Neuronal stem cell (in vitro differentiated cells): ENCODE measurements around the gene TIRAP.
A peak's percentile ranks its signal among the peaks of the same experiment; 100 is the strongest.
"Not testable (repeated sequence)": the region's sequence is repeated elsewhere in the genome, so short reads cannot be mapped to it uniquely, and the experiment has no call there.

ENCODE experiments used
- DNase-seq: peaks from one replicate; pipeline ENCODE4 v3.0.0-alpha.2; 2013; ENCODE audit warnings: low spot score
- H2AFZ ChIP-seq: one replicate; pipeline ENCODE4 v1.6.1; 2013; ENCODE audit warnings: mild to moderate bottlenecking, low read length, inconsistent platforms
- H2AK5ac ChIP-seq: 2 replicates; pipeline ENCODE4 v1.6.1; 2013; ENCODE audit warnings: low read depth, mild to moderate bottlenecking, inconsistent platforms, low read length, moderate library complexity, mixed read lengths
- H2BK120ac ChIP-seq: 2 replicates; pipeline ENCODE4 v1.6.1; 2013; ENCODE audit warnings: low read depth, mild to moderate bottlenecking, inconsistent platforms, low read length, moderate library complexity, mixed read lengths
- H2BK12ac ChIP-seq: one replicate; pipeline ENCODE4 v1.6.1; 2013; ENCODE audit warnings: low read length, inconsistent platforms
- H2BK15ac ChIP-seq: 2 replicates; pipeline ENCODE4 v1.6.1; 2013; ENCODE audit warnings: mild to moderate bottlenecking, low read length, inconsistent platforms, mixed read lengths
- H2BK5ac ChIP-seq: one replicate; pipeline ENCODE4 v1.6.1; 2013; ENCODE audit warnings: inconsistent platforms, mild to moderate bottlenecking, low read length, moderate library complexity
- H3K14ac ChIP-seq: one replicate; pipeline ENCODE4 v1.6.1; 2013; ENCODE audit warnings: low read length, inconsistent platforms
- H3K18ac ChIP-seq: 2 replicates; pipeline ENCODE4 v1.6.1; 2013; ENCODE audit warnings: low read length, inconsistent platforms
- H3K23ac ChIP-seq: 2 replicates; pipeline ENCODE4 v1.6.1; 2013; ENCODE audit warnings: low read depth, mild to moderate bottlenecking, mixed read lengths, low read length, inconsistent platforms; ENCODE audit not compliant: poor library complexity
- H3K27ac ChIP-seq: replicated peaks from 3 replicates; pipeline ENCODE4 v1.5.1; 2013; ENCODE audit warnings: low read length, inconsistent platforms
- H3K27me3 ChIP-seq, 3 experiments: 2 replicates each; pipeline ENCODE4 v1.6.1; 2013; ENCODE audit warnings: low read length in 3 of 3, mild to moderate bottlenecking in 2 of 3, inconsistent platforms in 1 of 3, low read depth in 1 of 3, mixed read lengths in 1 of 3, moderate library complexity in 1 of 3; ENCODE audit not compliant: control insufficient read depth in 3 of 3, insufficient read depth in 3 of 3
- H3K36me3 ChIP-seq, 2 donors: replicated peaks in 1 of 2; 2 replicates each; pipeline ENCODE4 v1.6.1; 2013; ENCODE audit warnings: low read length in 2 of 2; ENCODE audit not compliant: control insufficient read depth in 2 of 2, insufficient read depth in 2 of 2
- H3K4ac ChIP-seq: 2 replicates; pipeline ENCODE4 v1.6.1; 2013; ENCODE audit warnings: inconsistent platforms, mild to moderate bottlenecking, low read length, moderate library complexity
- H3K4me1 ChIP-seq, 2 donors: 1 replicate in 1 of 2; 2 replicates in 1 of 2; pipeline ENCODE4 v1.6.1; 2013; ENCODE audit warnings: low read length in 2 of 2, low read depth in 1 of 2; ENCODE audit not compliant: control insufficient read depth in 2 of 2, insufficient read depth in 1 of 2
- H3K4me2 ChIP-seq: one replicate; pipeline ENCODE4 v1.6.1; 2013; ENCODE audit warnings: mild to moderate bottlenecking, low read length, inconsistent platforms; ENCODE audit not compliant: insufficient read depth, poor library complexity, severe bottlenecking
- H3K4me3 ChIP-seq, 2 donors: 2 replicates each; pipeline ENCODE4 v1.5.1; 2013; ENCODE audit warnings: low read length in 2 of 2, mild to moderate bottlenecking in 2 of 2, inconsistent platforms in 1 of 2, moderate library complexity in 1 of 2
- H3K79me1 ChIP-seq: one replicate; pipeline ENCODE4 v1.6.1; 2013; ENCODE audit warnings: low read depth, mild to moderate bottlenecking, inconsistent platforms, low read length, moderate library complexity
- H3K9ac ChIP-seq: one replicate; pipeline ENCODE4 v1.6.1; 2013; ENCODE audit warnings: mild to moderate bottlenecking, low read depth, low read length, inconsistent platforms; ENCODE audit not compliant: poor library complexity
- H3K9me3 ChIP-seq, 2 donors: replicated peaks in 1 of 2; 2 replicates each; pipeline versions ENCODE3 to v1.6.1; 2013; ENCODE audit warnings: low read length in 2 of 2, mild to moderate bottlenecking in 2 of 2, inconsistent platforms in 1 of 2, low read depth in 1 of 2, mixed read lengths in 1 of 2, moderate library complexity in 1 of 2; ENCODE audit not compliant: control insufficient read depth in 2 of 2, insufficient read depth in 1 of 2
- H4K8ac ChIP-seq: one replicate; pipeline ENCODE4 v1.6.1; 2013; ENCODE audit warnings: low read depth, mild to moderate bottlenecking, inconsistent platforms, low read length, moderate library complexity
- H4K91ac ChIP-seq: one replicate; pipeline ENCODE4 v1.6.1; 2013; ENCODE audit warnings: low read length, low read depth, mild to moderate bottlenecking, inconsistent platforms; ENCODE audit not compliant: poor library complexity
- WGBS, 2 donors: extraction: QIAGEN DNeasy Blood & Tissue Kit; methylation state at CpG; one replicate each; pipeline ENCODE4 v1.1.7; 2013; ENCODE audit warnings: missing lambda C conversion rate in 2 of 2, mixed read lengths in 1 of 2; ENCODE audit not compliant: insufficient read length in 2 of 2, insufficient replicate concordance in 1 of 2; ENCODE audit errors: extremely low coverage in 2 of 2; 5-methylcytosine and 5-hydroxymethylcytosine counted together

TIRAP gene

GRCh38 chr11:126308771-126309170 is 25.9 kb downstream of the TIRAP start:
- H3K27me3 ChIP-seq, H3K23ac ChIP-seq, H3K4me3 ChIP-seq, H4K8ac ChIP-seq, H3K14ac ChIP-seq, H4K91ac ChIP-seq, H2AK5ac ChIP-seq, H3K4me1 ChIP-seq, H3K27ac ChIP-seq, H3K4ac ChIP-seq, H2AFZ ChIP-seq, H2BK15ac ChIP-seq, H2BK120ac ChIP-seq, H3K9me3 ChIP-seq, H3K4me2 ChIP-seq, H3K79me1 ChIP-seq, DNase-seq, H2BK12ac ChIP-seq, H2BK5ac ChIP-seq, H3K9ac ChIP-seq, H3K18ac ChIP-seq: not testable (repeated sequence)
- peaks cover 3 to 31% of the 10 kb centered on the region in 2 donors for H3K36me3 ChIP-seq
- WGBS, 2 donors: no CpG with 5 or more reads among the region's 4 CpGs

- no peak overlapping the region for H3K18ac ChIP-seq
- no CpG with 5 or more reads among the region's 12 CpGs for WGBS, 2 donors
- H3K4ac ChIP-seq: no peak overlapping the region
- H4K8ac ChIP-seq: no peak overlapping the region
- H2BK120ac ChIP-seq: no peak overlapping the region
- H3K9ac ChIP-seq: no peak overlapping the region
- H3K27me3 ChIP-seq: no peaks in the 10 kb centered on the region
- DNase-seq: peak; percentile 67
- H3K4me3 ChIP-seq: no peak overlapping the region
- no peak overlapping the region for H3K14ac ChIP-seq
- no peak overlapping the region for H2BK5ac ChIP-seq
- no peak overlapping the region for H3K4me2 ChIP-seq
- H3K27ac ChIP-seq: no peak overlapping the region
- peaks cover 3 to 41% of the 10 kb centered on the region in 2 donors for H3K36me3 ChIP-seq
- H3K4me1 ChIP-seq: no peaks in the 10 kb centered on the region
- H3K9me3 ChIP-seq: peaks cover 0 to 4% of the 10 kb centered on the region in 2 donors
- H3K23ac ChIP-seq: no peak overlapping the region
- no peak overlapping the region for H2BK15ac ChIP-seq
- H2BK12ac ChIP-seq: no peak overlapping the region
- no peak overlapping the region for H2AFZ ChIP-seq
- no peaks in the 10 kb centered on the region for H3K79me1 ChIP-seq
- H2AK5ac ChIP-seq: no peak overlapping the region
- no peak overlapping the region for H4K91ac ChIP-seq
Measured at GRCh38 chr11:126310200-126310991, 27.5 kb downstream of the TIRAP start.

GRCh38 chr11:126310992-126311310 is 28.1 kb downstream of the TIRAP start:
- peaks cover 3 to 41% of the 10 kb centered on the region in 2 donors for H3K36me3 ChIP-seq
- H2BK15ac ChIP-seq: no peak overlapping the region
- no peak overlapping the region for H3K4ac ChIP-seq
- no CpG with 5 or more reads among the region's 6 CpGs for WGBS, 2 donors
- H3K23ac ChIP-seq: no peak overlapping the region
- H4K91ac ChIP-seq: no peak overlapping the region
- H3K18ac ChIP-seq: no peak overlapping the region
- no peak for DNase-seq
- H2AFZ ChIP-seq: no peak overlapping the region
- H3K4me3 ChIP-seq: no peak overlapping the region
- H3K9me3 ChIP-seq: peaks cover 0 to 4% of the 10 kb centered on the region in 2 donors
- H2BK12ac ChIP-seq: no peak overlapping the region
- no peak overlapping the region for H3K4me2 ChIP-seq
- no peak overlapping the region for H4K8ac ChIP-seq
- no peak overlapping the region for H3K27ac ChIP-seq
- H3K9ac ChIP-seq: no peak overlapping the region
- no peaks in the 10 kb centered on the region for H3K27me3 ChIP-seq
- H3K4me1 ChIP-seq: no peaks in the 10 kb centered on the region
- no peaks in the 10 kb centered on the region for H3K79me1 ChIP-seq
- no peak overlapping the region for H2BK5ac ChIP-seq
- H3K14ac ChIP-seq: no peak overlapping the region
- no peak overlapping the region for H2BK120ac ChIP-seq
- no peak overlapping the region for H2AK5ac ChIP-seq

DNA sequence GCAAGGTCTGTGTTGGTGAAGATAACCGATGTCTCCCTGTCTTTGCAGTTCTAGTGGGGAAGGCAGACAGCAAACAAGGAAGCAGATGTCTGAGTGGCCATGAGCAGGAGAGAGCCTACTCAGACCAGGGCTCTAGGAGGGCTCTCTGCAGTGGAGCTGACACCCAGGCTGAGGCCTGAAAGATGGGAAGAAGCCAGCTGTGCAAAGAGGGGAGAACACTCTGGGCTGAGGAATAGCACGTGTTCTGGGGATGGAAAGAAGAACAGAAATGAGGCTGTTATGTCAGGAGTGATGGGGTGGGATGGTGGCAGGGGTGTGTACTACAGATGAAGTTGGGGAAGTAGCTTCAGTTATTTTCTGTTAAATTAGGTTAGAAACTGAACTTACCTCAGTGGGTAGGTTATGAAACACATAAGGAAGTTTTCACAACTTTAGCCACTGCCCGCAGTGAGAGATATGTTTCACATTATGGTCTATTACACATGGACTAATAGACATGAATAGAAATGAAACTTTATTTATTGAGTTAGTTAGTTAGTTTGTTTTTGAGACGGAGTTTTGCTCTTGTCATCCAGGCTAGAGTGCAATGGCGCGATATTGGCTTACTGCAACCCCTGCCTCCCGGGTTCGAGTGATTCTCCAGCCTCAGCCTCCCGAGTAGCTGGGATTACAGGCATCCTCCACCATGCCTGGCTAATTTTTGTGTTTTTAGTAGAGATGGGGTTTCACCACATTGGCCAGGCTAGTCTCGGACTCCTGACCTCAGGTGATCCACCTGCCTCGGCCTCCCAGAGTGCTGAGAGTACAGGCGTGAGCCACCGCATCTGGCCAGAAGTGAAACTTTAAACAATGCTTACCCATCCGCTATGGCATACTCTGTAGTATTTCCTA is 28.8 kb downstream of the TIRAP start:
- H2AFZ ChIP-seq: no peak overlapping the region
- H2BK12ac ChIP-seq: no peak overlapping the region
- no peaks in the 10 kb centered on the region for H3K79me1 ChIP-seq
- no peak overlapping the region for H2AK5ac ChIP-seq
- no peaks in the 10 kb centered on the region for H3K4me1 ChIP-seq
- no peak overlapping the region for H2BK120ac ChIP-seq
- H3K27ac ChIP-seq: no peak overlapping the region
- H3K9ac ChIP-seq: no peak overlapping the region
- H3K4me2 ChIP-seq: no peak overlapping the region
- no peak overlapping the region for H3K23ac ChIP-seq
- peaks cover 2 to 46% of the 10 kb centered on the region in 2 donors for H3K36me3 ChIP-seq
- H3K4ac ChIP-seq: no peak overlapping the region
- no peak overlapping the region for H2BK15ac ChIP-seq
- no peak overlapping the region for H4K91ac ChIP-seq
- no peak overlapping the region for H3K18ac ChIP-seq
- WGBS, 2 donors: no CpG with 5 or more reads among the region's 14 CpGs
- H3K4me3 ChIP-seq: no peak overlapping the region
- no peak overlapping the region for H2BK5ac ChIP-seq
- no peak for DNase-seq
- H4K8ac ChIP-seq: no peak overlapping the region
- no peaks in the 10 kb centered on the region for H3K27me3 ChIP-seq
- H3K14ac ChIP-seq: no peak overlapping the region
- H3K9me3 ChIP-seq: peaks cover 0 to 4% of the 10 kb centered on the region in 2 donors
